Measurements from ENCODE around the gene CTXND1. TPM values are rescaled to one million over a fixed set of nuclear protein-coding genes. Genes with fewer than 3 reads are reported as not detected.

Gene CTXND1
- total and polyA plus RNA-seq, 2 of the 13 experiments (the other 11 are each of a cell fraction or from before 2014, with no cell fraction given), result 1.2 to 2.1 TPM

DNA sequence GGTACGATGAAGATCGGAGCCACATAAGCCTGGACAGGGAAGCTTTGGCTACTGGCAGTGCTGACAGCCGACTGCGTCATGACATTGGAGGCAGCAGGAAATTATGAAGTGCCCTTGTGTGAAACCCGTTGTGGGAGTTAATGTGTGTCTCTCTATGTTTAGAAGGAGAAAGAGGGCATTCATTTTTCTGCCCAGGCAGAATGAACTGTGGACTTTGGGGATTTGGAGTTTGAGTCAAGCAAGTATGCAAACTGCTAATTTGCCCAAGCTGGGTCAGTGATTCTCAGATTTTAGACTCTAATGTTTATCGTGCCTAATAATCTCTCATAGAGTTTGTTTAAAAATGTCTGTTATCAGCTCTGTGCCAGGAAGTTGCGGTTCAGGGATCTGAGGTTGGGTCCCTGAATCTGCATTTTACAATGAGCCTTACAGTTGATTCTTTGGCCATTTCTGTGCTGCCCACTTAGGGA, 5.6 kb downstream of the CTXND1 start (continued):
- no peak for TF ChIP-seq ZBTB46 (CRISPR knock-in tag; IDR thresholded peaks at IDR 0.05; ENCODE audit: borderline replicate concordance)
- no peak for TF ChIP-seq CREB1 (IDR thresholded peaks at IDR 0.05)
- TF ChIP-seq CREB1 (CRISPR knock-in tag; IDR thresholded peaks at IDR 0.05), result peak; percentile 46; the same call in 1 of the 2 replicates
- no peak for TF ChIP-seq ZNF580 (CRISPR knock-in tag; IDR thresholded peaks at IDR 0.05; ENCODE audit: borderline replicate concordance, low read depth)

- CTCF ChIA-PET (ENCODE audit: low intra/inter-chr PET ratio, low total read pairs), result interaction anchor here (1.3 to 1.8 kb wide), 2 partner anchors 65 to 67 kb away, joined by 4 to 10 read pairs; no protein-coding TSS in a partner anchor
- POLR2A ChIA-PET, result no interaction called here
- Histone ChIP-seq H3K36me3 (replicated peaks in 1 of 2; ENCODE audit: control insufficient read depth in 1 of 2, insufficient read depth in 2 of 2, low read length in 2 of 2) (no peaks in the 10 kb centered on the region), H3K4me2 (ENCODE audit: low read depth, low read length) (peak overlapping the region; percentile 64), H3K4me1 (ENCODE audit: insufficient read depth, low read length) (peaks cover 50% of the 10 kb centered on the region), H3K9ac (ENCODE audit: insufficient read depth, low read depth, low read length) (no peak overlapping the region), H3K4me3 (replicated peaks in 1 of 3; ENCODE audit: insufficient read depth in 1 of 3, low read depth in 2 of 3, low read length in 3 of 3) (no peak overlapping the region), H3K9me3 (ENCODE audit: low read length) (no peaks in the 10 kb centered on the region), H2AFZ (ENCODE audit: low read length) (no peak overlapping the region), H3K79me2 (ENCODE audit: insufficient read depth, low read length) (no peaks in the 10 kb centered on the region), H3K27me3 (ENCODE audit: control insufficient read depth in 1 of 2, insufficient read depth in 2 of 2, low read length in 2 of 2) (no peaks in the 10 kb centered on the region), H3K27ac (ENCODE audit: extremely low read length, insufficient read depth, low read length) (no peak overlapping the region), H4K20me1 (ENCODE audit: insufficient read depth, low read length) (no peaks in the 10 kb centered on the region)
- intact Hi-C loops (cut with micrococcal nuclease; ENCODE audit: unreplicated experiment) (loop anchor here (1.0 kb wide), 1 partner anchor 66 kb away; no protein-coding TSS in a partner anchor), in situ Hi-C loops (cut with HindIII; ENCODE audit: extremely low pct_ligation_motif_present, low pct_unique_long_range_greater_than_20kb) (no loop called here)
- no TSS peak for BruUV-seq (replicated peaks)
- 64% methylated on average over 3 of the region's 3 CpGs for WGBS (ENCODE audit: low lambda C conversion rate)
- no peak for FAIRE-seq
- no peak for DNase-seq (ENCODE audit: low spot score)
- no peak; the same call in 1 of the 3 replicates for ATAC-seq
- TF ChIP-seq TFE3 (CRISPR knock-in tag; IDR thresholded peaks at IDR 0.05) (no peak), ATM (IDR thresholded peaks at IDR 0.05; ENCODE audit: borderline replicate concordance) (no peak), TRIM24 (CRISPR knock-in tag; IDR thresholded peaks at IDR 0.05) (no peak), ZNF253 (CRISPR knock-in tag; IDR thresholded peaks at IDR 0.05; ENCODE audit: borderline replicate concordance) (no peak), ZNF710 (CRISPR knock-in tag; IDR thresholded peaks at IDR 0.05; ENCODE audit: borderline replicate concordance) (no peak), NR3C1 (CRISPR knock-in tag; IDR thresholded peaks at IDR 0.05) (no peak), ZNF670 (CRISPR knock-in tag; IDR thresholded peaks at IDR 0.05; ENCODE audit: borderline replicate concordance) (no peak), ZNF850 (CRISPR knock-in tag; conservative IDR thresholded peaks at IDR 0.05) (no peak), ZSCAN22 (CRISPR knock-in tag; IDR thresholded peaks at IDR 0.05) (no peak), ZSCAN30 (CRISPR knock-in tag; IDR thresholded peaks at IDR 0.05) (no peak), CHCHD3 (CRISPR knock-in tag; IDR thresholded peaks at IDR 0.05) (no peak), ZNF569 (CRISPR knock-in tag; IDR thresholded peaks at IDR 0.05; ENCODE audit: borderline replicate concordance) (no peak)
Measured at GRCh38 chr15:80242802-80243201, 9.2 kb downstream of the CTXND1 start.

Data from HepG2 (cell line).